Measurements from ENCODE around the gene NFATC2IP. TPM values are rescaled to one million over a fixed set of nuclear protein-coding genes. Genes with fewer than 3 reads are reported as not detected.

The NFATC2IP gene
- total and polyA plus RNA-seq, 9 of the 15 experiments (the other 6 are each of a cell fraction or from before 2014, with no cell fraction given): 15.6 to 106 (median 46.9) TPM

GRCh38 chr16:28950648-28951409 is at the start of gene NFATC2IP (continued):
- TF ChIP-seq RREB1 (CRISPR knock-in tag; IDR thresholded peaks at IDR 0.05) (no peak), ZNF696 (CRISPR knock-in tag; conservative IDR thresholded peaks at IDR 0.05) (no peak), HLTF (IDR thresholded peaks at IDR 0.05) (no peak), JUNB (CRISPR knock-in tag; conservative IDR thresholded peaks at IDR 0.05) (no peak), AFF4 (CRISPR knock-in tag; IDR thresholded peaks at IDR 0.05) (no peak), L3MBTL2 (IDR thresholded peaks at IDR 0.05) (peak; percentile 78), ZNF146 (CRISPR knock-in tag; IDR thresholded peaks at IDR 0.05; ENCODE audit: unreplicated experiment) (no peak), ZNF311 (CRISPR knock-in tag; IDR thresholded peaks at IDR 0.05) (no peak), RBBP5 (IDR thresholded peaks at IDR 0.05; ENCODE audit: borderline replicate concordance, insufficient read depth, low read length, poor library complexity, severe bottlenecking) (peak; percentile 35), GATAD2A (IDR thresholded peaks at IDR 0.05) (0 out of 2 replicates have a peak, but pooled peaks have one; percentile 30), NR3C1 (CRISPR knock-in tag; IDR thresholded peaks at IDR 0.05) (0 out of 2 replicates have a peak, but pooled peaks have one; percentile 23), EP300 (IDR thresholded peaks at IDR 0.05; ENCODE audit: low read length) (no peak), CBX8 (IDR thresholded peaks at IDR 0.05; ENCODE audit: borderline replicate concordance, extremely low read depth, low read depth, low read length, poor library complexity, severe bottlenecking) (no peak), SRSF7 (optimal IDR thresholded peaks at IDR 0.05; ENCODE audit: low read depth, low read length) (no peak), ZNF232 (CRISPR knock-in tag; IDR thresholded peaks at IDR 0.05) (0 out of 2 replicates have a peak, but pooled peaks have one; percentile 19), ZNF507 (tag; conservative IDR thresholded peaks at IDR 0.05) (no peak), ZNF699 (CRISPR knock-in tag; IDR thresholded peaks at IDR 0.05; ENCODE audit: insufficient replicate concordance) (no peak), FOXJ3 (CRISPR knock-in tag; IDR thresholded peaks at IDR 0.05) (no peak), SMARCC2 (IDR thresholded peaks at IDR 0.05; ENCODE audit: low read depth) (no peak), ZC3H11A (IDR thresholded peaks at IDR 0.05; ENCODE audit: low read depth, low read length) (no peak)

Data from K562 (cell line).